ENCODE measurements around the gene SYCP1.

- TF ChIP-seq ZFP41 (tag by site-specific recombination; IDR thresholded peaks at IDR 0.05; ENCODE audit: borderline replicate concordance) = no peak
- no peak for TF ChIP-seq ZNF701 (tag by site-specific recombination; IDR thresholded peaks at IDR 0.05)
- no peak for TF ChIP-seq ZNF18 (tag by site-specific recombination; IDR thresholded peaks at IDR 0.05)
- no peak for TF ChIP-seq ZNF112 (tag by site-specific recombination; IDR thresholded peaks at IDR 0.05)
- TF ChIP-seq ZNF670 (tag by site-specific recombination; IDR thresholded peaks at IDR 0.05; ENCODE audit: low read depth) = no peak
- no peak for TF ChIP-seq ZBTB48 (tag by site-specific recombination; IDR thresholded peaks at IDR 0.05)
Measured at GRCh38 chr1:114892194-114892918, 37.7 kb downstream of the SYCP1 start.
